Naive B cell (primary cell): ENCODE results near the gene PIAS1. TPM values are rescaled to one million over a fixed set of nuclear protein-coding genes. Genes with fewer than 3 reads are reported as not detected.
A peak's percentile ranks its signal among the peaks of the same experiment; 100 is the strongest.

Experiments
- ATAC-seq, 2 donors: fragments of 150-1000 bp; cut with Tn5 transposase; 2 replicates each; pipeline ENCODE4 v1.10.0; 2021; ENCODE audit warnings: low read depth in 2 of 2, mild to moderate bottlenecking in 2 of 2, moderate library complexity in 2 of 2
- DNase-seq: peaks from one replicate; pipeline ENCODE4 v3.0.0; 2022
- H3K27ac Mint-ChIP-seq, 6 donors: one replicate each; pipeline ENCODE4 v1.8.0; 2020 to 2022; ENCODE audit warnings: mild to moderate bottlenecking in 6 of 6, mixed read lengths in 6 of 6, moderate library complexity in 5 of 6, inconsistent platforms in 2 of 6
- H3K27me3 Mint-ChIP-seq, 3 donors: one replicate each; pipeline ENCODE4 v1.8.0; 2021 to 2022; ENCODE audit warnings: mixed read lengths in 3 of 3, mild to moderate bottlenecking in 1 of 3
- H3K36me3 Mint-ChIP-seq, 2 donors: one replicate each; pipeline ENCODE4 v1.8.0; 2020 to 2022; ENCODE audit warnings: mixed read lengths in 2 of 2, inconsistent platforms in 1 of 2, mild to moderate bottlenecking in 1 of 2
- H3K4me1 Mint-ChIP-seq, 3 donors: one replicate each; pipeline ENCODE4 v1.8.0; 2020 to 2022; ENCODE audit warnings: mixed read lengths in 3 of 3, inconsistent platforms in 1 of 3, mild to moderate bottlenecking in 1 of 3, moderate library complexity in 1 of 3
- H3K4me3 Mint-ChIP-seq, 8 donors: one replicate each; pipeline ENCODE4 v1.8.0; 2020 to 2022; ENCODE audit warnings: mild to moderate bottlenecking in 8 of 8, mixed read lengths in 8 of 8, moderate library complexity in 8 of 8, inconsistent platforms in 2 of 8
- H3K9me3 Mint-ChIP-seq, 7 donors: one replicate each; pipeline ENCODE4 v1.8.0; 2020 to 2022; ENCODE audit warnings: mixed read lengths in 7 of 7, mild to moderate bottlenecking in 5 of 7, inconsistent platforms in 2 of 7, moderate library complexity in 1 of 7
- polyA plus RNA-seq, 6 donors: library from polyadenylated mRNA; unstranded; fragments of 300-500 nt; fragmentation: Illumina TruSeq; gene quantifications; one replicate each; pipeline ENCODE4 v1.2.3, GENCODE V29; 2021; ENCODE audit warnings: low read depth in 6 of 6

The PIAS1 gene
- polyA plus RNA-seq, 6 donors from 2014 or later, result 141 to 207 (median 162) TPM

- H3K9me3 Mint-ChIP-seq, result no peaks in the 10 kb centered on the region
- H3K4me1 Mint-ChIP-seq, result peaks cover 0 to 5% (median 0%) of the 10 kb centered on the region in 3 donors
- H3K27ac Mint-ChIP-seq, result no peak overlapping the region
- H3K4me3 Mint-ChIP-seq, result peak overlapping the region in 1 of 8 donors; percentile 56
- DNase-seq (no peak), ATAC-seq (no peak)
- H3K36me3 Mint-ChIP-seq, result no peaks in the 10 kb centered on the region
- H3K27me3 Mint-ChIP-seq, result peaks cover 0 to 17% (median 0%) of the 10 kb centered on the region in 3 donors
These were observed 30.6 kb upstream of the PIAS1 start for GRCh38 chr15:68023307-68024101.

DNA sequence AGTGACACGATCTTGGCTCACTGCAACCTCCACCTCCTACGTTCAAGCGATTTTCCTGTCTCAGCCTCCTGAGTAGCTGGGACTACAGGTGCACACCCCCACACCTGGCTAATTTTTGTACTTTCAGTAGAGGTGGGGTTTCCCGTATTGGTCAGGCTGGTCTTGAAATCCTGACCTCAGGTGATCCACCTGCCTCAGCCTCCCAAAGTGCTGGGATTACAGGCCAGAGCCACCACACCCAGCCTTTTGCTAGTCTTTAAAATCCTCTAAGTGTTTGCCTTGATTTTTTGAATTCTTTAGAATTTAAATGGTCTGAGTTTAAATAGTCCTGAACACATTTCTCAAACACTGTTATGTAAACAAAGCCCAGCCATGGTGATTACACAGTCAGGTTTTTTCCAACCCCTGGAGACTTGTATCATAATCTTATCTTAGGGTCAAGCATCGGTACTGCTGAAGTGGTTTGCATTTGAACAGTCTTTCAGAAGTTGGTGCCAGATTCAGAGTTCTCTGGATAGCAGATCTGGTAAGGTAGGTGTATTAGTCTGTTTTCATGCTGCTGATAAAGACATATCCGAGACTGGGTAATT, 28.2 kb upstream of the PIAS1 start:
- no peaks in the 10 kb centered on the region for H3K9me3 Mint-ChIP-seq
- peaks cover 0 to 20% (median 5%) of the 10 kb centered on the region in 3 donors for H3K27me3 Mint-ChIP-seq
- H3K27ac Mint-ChIP-seq, result no peak overlapping the region
- H3K4me3 Mint-ChIP-seq, result no peak overlapping the region
- no peak for DNase-seq
- no peak for ATAC-seq
- H3K4me1 Mint-ChIP-seq, result peaks cover 0 to 5% (median 0%) of the 10 kb centered on the region in 3 donors
- no peaks in the 10 kb centered on the region for H3K36me3 Mint-ChIP-seq

- peaks cover 0 to 5% (median 0%) of the 10 kb centered on the region in 3 donors for H3K4me1 Mint-ChIP-seq
- no peak overlapping the region for H3K4me3 Mint-ChIP-seq
- no peaks in the 10 kb centered on the region for H3K36me3 Mint-ChIP-seq
- H3K27ac Mint-ChIP-seq, result peak overlapping the region in 1 of 6 donors; percentile 0
- ATAC-seq (no peak), DNase-seq (no peak)
- no peaks in the 10 kb centered on the region for H3K9me3 Mint-ChIP-seq
- H3K27me3 Mint-ChIP-seq, result peaks cover 0 to 18% (median 9%) of the 10 kb centered on the region in 3 donors
These were observed 26.7 kb upstream of the PIAS1 start for GRCh38 chr15:68027388-68027787.

DNA sequence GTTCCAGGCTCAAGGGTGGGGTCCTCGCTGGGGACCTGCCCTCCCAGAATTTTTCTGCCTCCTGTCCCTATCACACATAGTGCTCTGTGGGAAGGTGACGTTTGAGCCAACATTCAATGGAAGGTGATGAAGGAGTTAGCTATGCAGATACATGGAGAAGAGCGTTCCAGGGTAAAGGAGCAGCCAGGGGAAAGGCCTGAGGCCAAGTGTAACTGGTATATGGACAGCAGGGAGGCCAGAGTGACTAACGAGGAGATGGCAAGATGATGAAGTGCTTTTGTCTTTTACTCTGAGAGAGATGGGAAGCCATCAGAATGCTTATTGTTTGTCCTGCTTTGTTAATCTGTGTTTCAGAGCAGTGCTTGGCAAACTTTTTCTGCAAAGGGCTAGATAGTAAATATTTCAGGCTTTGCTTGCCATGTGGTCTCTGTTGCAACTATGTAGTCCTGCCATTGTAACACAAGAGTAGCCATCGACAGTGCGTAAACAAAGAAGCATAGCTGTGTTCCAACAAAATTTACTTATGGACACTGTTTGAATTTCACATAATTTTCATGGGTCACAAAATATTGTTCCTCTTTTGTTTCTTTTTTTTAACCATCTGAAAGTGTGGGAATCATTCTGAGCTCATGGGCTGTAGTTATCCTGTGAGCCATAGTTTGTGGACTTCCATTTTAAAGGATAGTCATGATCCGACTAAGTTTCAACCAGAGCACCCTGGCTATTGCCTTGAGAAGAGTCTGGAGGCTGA, 25.8 kb upstream of the PIAS1 start:
- no peaks in the 10 kb centered on the region for H3K9me3 Mint-ChIP-seq
- no peak for ATAC-seq
- H3K27me3 Mint-ChIP-seq, result peaks cover 0 to 17% (median 9%) of the 10 kb centered on the region in 3 donors
- peaks cover 3 to 5% (median 4%) of the 10 kb centered on the region in 3 donors for H3K4me1 Mint-ChIP-seq
- H3K36me3 Mint-ChIP-seq, result no peaks in the 10 kb centered on the region
- no peak overlapping the region for H3K27ac Mint-ChIP-seq
- H3K4me3 Mint-ChIP-seq, result no peak overlapping the region
- DNase-seq, result no peak

- peaks cover 0 to 19% (median 9%) of the 10 kb centered on the region in 3 donors for H3K27me3 Mint-ChIP-seq
- no peaks in the 10 kb centered on the region for H3K36me3 Mint-ChIP-seq
- H3K4me3 Mint-ChIP-seq, result no peak overlapping the region
- H3K4me1 Mint-ChIP-seq, result peaks cover 3 to 9% (median 5%) of the 10 kb centered on the region in 3 donors
- DNase-seq, result no peak
- no peak for ATAC-seq
- H3K27ac Mint-ChIP-seq, result no peak overlapping the region
- H3K9me3 Mint-ChIP-seq, result no peaks in the 10 kb centered on the region
These were observed 25.3 kb upstream of the PIAS1 start for GRCh38 chr15:68028888-68029207.

GRCh38 chr15:68029959-68030358, 24.2 kb upstream of the PIAS1 start:
- Mint-ChIP-seq H3K36me3 (no peaks in the 10 kb centered on the region), H3K4me1 (peaks cover 3 to 10% (median 5%) of the 10 kb centered on the region in 3 donors), H3K4me3 (no peak overlapping the region), H3K27ac (no peak overlapping the region), H3K9me3 (no peaks in the 10 kb centered on the region), H3K27me3 (peaks cover 0 to 30% (median 14%) of the 10 kb centered on the region in 3 donors)
- no peak for ATAC-seq
- no peak for DNase-seq

- no peaks in the 10 kb centered on the region for H3K36me3 Mint-ChIP-seq
- no peak overlapping the region for H3K27ac Mint-ChIP-seq
- H3K4me3 Mint-ChIP-seq, result no peak overlapping the region
- ATAC-seq, result no peak
- no peak for DNase-seq
- peaks cover 0 to 42% (median 23%) of the 10 kb centered on the region in 3 donors for H3K27me3 Mint-ChIP-seq
- peaks cover under 1 to 10% (median 3%) of the 10 kb centered on the region in 3 donors for H3K4me1 Mint-ChIP-seq
- H3K9me3 Mint-ChIP-seq, result peaks cover 0 to 4% (median 0%) of the 10 kb centered on the region in 7 donors
These were observed 22.7 kb upstream of the PIAS1 start for GRCh38 chr15:68031404-68031803.

- H3K27me3 Mint-ChIP-seq, result peaks cover 8 to 46% (median 29%) of the 10 kb centered on the region in 3 donors
- H3K36me3 Mint-ChIP-seq, result peaks cover 0 to 12% of the 10 kb centered on the region in 2 donors
- peak overlapping the region in 4 of 6 donors; percentile 11 to 77 (median 57) for H3K27ac Mint-ChIP-seq
- H3K4me1 Mint-ChIP-seq, result peaks cover 0 to 10% (median 3%) of the 10 kb centered on the region in 3 donors
- no peak overlapping the region for H3K4me3 Mint-ChIP-seq
- H3K9me3 Mint-ChIP-seq, result peaks cover 0 to 10% (median 4%) of the 10 kb centered on the region in 7 donors
- DNase-seq (no peak), ATAC-seq (peak; percentile 86 to 93)
These were observed 21.4 kb upstream of the PIAS1 start for GRCh38 chr15:68032672-68033071.

DNA sequence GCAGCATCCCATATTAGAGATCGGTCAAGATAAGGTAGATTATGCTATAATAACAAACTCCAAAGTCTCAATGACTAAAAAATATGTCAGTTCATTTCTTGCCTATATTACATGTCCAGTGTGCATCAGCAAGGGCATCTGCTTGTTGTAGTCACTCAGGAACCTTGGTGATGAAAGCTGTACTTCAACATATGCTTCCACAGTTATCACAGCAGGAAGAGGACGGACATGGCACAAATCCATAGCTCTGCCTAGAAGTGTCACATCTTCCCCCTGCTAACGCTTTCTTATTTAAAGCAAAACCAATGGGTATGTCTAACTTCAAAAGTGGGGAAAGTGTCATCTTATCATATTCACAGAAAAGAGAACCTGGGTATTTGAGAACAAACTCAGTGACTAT, 20.0 kb upstream of the PIAS1 start:
- Mint-ChIP-seq H3K4me3 (no peak overlapping the region), H3K9me3 (peaks cover 0 to 15% (median 5%) of the 10 kb centered on the region in 7 donors), H3K27ac (no peak overlapping the region), H3K27me3 (peaks cover 8 to 60% (median 37%) of the 10 kb centered on the region in 3 donors), H3K4me1 (peaks cover 0 to 10% (median 3%) of the 10 kb centered on the region in 3 donors), H3K36me3 (peaks cover 0 to 12% of the 10 kb centered on the region in 2 donors)
- no peak for DNase-seq
- no peak for ATAC-seq

- Mint-ChIP-seq H3K9me3 (peaks cover under 1 to 19% (median 7%) of the 10 kb centered on the region in 7 donors), H3K27me3 (peaks cover 8 to 60% (median 40%) of the 10 kb centered on the region in 3 donors), H3K4me1 (peaks cover 0 to 10% (median 3%) of the 10 kb centered on the region in 3 donors), H3K27ac (no peak overlapping the region), H3K4me3 (no peak overlapping the region), H3K36me3 (peaks cover 0 to 12% of the 10 kb centered on the region in 2 donors)
- DNase-seq (no peak), ATAC-seq (no peak)
These were observed 19.3 kb upstream of the PIAS1 start for GRCh38 chr15:68034719-68035293.

DNA sequence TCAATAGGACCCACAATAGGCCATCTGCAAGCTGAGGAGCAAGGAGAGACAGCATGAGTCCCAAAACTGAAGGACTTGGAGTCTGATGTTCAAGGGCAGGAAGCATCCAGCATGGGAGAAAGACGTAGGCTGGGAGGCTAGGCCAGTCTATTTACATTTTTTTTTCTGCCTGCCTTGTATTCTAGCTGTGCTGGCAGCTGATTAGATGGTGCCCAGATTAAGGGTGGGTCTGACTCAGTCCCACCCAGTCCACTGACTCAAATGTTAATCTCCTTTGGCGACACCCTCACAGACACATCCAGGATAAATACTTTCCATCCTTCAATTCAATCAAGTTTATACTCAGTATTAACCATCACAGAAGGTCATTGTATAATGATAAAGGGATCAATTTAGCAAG, 15.9 kb upstream of the PIAS1 start:
- no peak overlapping the region for H3K27ac Mint-ChIP-seq
- peaks cover 4 to 27% (median 9%) of the 10 kb centered on the region in 7 donors for H3K9me3 Mint-ChIP-seq
- H3K4me1 Mint-ChIP-seq, result peaks cover 0 to 7% (median 0%) of the 10 kb centered on the region in 3 donors
- H3K27me3 Mint-ChIP-seq, result peaks cover 8 to 52% (median 37%) of the 10 kb centered on the region in 3 donors
- DNase-seq (no peak), ATAC-seq (no peak)
- peaks cover 0 to 12% of the 10 kb centered on the region in 2 donors for H3K36me3 Mint-ChIP-seq
- H3K4me3 Mint-ChIP-seq, result no peak overlapping the region

DNA sequence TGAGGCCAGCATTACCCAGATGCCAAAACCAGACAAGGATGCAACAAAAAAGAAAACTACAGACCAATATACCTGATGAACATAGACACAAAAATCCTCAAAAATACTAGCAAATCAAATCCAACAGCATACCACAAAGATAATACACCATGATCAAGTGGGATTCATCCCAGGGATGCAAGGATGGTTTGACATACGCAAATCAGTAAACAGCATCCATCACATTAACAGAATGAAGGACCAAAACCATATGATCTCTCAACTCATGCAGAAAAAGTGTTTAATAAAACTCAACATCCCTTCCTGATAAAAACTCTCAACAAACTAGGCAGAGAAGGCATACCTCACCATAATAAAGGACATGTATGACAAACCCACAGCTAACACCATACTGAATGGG, 14.0 kb upstream of the PIAS1 start:
- Mint-ChIP-seq H3K4me3 (no peak overlapping the region), H3K9me3 (peaks cover 4 to 27% (median 9%) of the 10 kb centered on the region in 7 donors), H3K36me3 (peaks cover 0 to 12% of the 10 kb centered on the region in 2 donors), H3K4me1 (no peaks in the 10 kb centered on the region), H3K27ac (no peak overlapping the region), H3K27me3 (peaks cover 8 to 37% (median 30%) of the 10 kb centered on the region in 3 donors)
- DNase-seq (no peak), ATAC-seq (no peak)
